Tongue (tissue), 2 donors: ENCODE data around the gene NR2F2. TPM values are rescaled to one million over a fixed set of nuclear protein-coding genes. Genes with fewer than 3 reads are reported as not detected.
"Not testable (repeated sequence)": the region's sequence is repeated elsewhere in the genome, so short reads cannot be mapped to it uniquely, and the experiment has no call there.

Experiments used
- DNase-seq: peaks from one replicate; pipeline ENCODE4 v3.0.0-alpha.2; 2015
- total RNA-seq: library from RNA; depleted of rRNA; stranded (reverse); fragments of >200 nt; gene quantifications from one replicate; pipeline ENCODE4 v1.2.3, GENCODE V29; 2014

NR2F2 gene
- total RNA-seq, 1 donor from 2014 or later: 22.0 TPM

DNA sequence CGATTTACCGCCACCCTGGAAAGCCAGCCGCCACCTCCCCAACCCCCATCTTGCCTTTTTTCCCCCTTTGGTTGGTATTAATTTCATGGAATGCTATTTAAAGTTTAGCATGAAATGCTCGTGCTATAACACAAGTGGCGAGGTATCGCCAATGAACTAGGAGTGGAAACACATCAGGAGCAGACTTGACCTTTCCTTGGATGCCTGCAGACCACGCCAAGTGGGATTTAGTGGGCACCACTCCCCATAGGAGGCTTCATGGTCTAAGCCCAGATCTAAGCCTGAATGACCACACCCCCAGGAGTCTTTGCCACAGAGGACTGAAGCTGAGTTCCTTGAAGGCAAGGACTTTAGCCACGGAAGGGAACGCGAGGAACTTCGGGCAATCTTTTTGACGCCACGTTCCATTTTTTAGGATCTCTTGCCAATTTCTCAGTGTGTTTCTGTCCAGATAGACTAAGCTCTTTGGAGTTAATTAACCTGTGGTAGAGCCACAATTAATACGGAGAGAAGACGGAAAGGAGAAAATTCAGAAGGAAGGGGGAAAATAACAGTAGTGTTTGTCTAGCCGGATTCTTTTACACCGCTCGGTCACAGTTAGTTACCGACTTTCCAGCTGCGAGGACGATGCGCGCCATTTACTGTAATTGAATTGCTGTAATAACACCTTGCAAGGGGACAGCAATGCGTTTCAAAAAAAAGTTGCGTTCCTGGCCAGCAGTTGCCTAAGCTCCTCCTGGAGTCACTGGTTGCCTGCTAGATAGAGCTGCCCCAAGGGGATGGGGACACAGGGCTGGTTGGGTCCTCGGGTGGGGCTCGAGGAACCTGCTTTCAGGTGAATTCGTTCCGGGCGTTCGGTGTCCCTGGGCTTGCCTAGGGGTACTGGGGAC, 37.1 kb downstream of the NR2F2 start:
- peak; percentile 16 for DNase-seq

DNA sequence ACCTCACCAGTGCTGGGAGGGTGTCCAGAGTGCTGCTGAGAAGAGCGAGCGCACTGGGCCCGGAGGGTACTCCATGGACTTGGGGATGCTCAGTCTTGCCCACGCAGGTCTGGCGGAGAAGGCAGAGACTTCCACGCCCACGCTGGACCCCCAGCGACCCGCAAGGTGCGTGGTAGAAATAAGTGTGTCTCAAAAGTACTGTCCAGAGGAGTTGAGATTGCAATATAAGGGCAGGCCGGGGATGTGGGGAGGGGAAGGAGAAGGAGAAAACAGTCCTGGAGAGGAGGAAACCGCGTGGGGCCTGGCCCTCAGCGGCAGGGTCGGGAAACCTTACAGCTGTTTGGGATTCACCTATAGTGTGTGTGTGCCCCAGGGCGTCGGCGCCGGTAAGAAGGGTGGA, 38.9 kb downstream of the NR2F2 start:
- no peak for DNase-seq

DNA sequence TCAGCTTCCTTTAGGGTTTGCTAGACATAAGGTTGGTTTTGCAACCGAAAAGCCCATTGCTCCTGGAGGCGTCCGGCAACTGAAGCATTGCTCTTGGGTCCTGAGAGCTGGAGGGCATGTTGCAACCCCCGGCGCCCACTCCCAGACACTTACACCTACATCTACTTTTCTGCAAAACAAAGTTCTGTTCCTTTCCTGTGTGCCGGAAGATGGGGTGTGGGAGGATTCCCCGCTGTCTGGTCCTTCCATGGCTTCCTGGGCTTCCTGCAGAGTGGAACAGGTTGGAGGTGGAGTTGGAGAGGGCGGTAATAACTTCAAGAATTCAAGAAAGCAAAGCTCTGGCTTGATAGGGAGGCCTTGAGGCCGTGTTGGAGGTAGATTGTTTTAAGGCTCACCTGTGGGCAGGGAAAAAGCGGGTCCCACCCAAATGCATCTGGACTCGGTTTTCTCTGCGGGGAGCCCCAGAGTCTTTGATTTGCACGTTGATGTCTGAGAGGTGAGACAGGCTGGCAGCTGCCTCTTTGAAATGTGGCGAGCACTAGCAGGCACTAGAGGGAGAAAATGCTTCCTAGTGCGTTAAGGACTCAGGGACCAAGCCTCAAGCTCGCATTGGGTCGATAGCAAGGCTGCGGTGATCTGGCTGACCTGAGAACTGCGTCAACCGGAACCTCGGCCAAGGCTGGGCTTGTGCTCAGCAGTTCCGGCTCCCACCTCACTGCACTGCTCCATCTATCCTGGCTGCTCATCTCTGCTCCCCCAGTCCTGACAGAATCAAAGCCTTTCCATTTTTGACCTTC, 39.5 kb downstream of the NR2F2 start:
- DNase-seq: no peak

DNA sequence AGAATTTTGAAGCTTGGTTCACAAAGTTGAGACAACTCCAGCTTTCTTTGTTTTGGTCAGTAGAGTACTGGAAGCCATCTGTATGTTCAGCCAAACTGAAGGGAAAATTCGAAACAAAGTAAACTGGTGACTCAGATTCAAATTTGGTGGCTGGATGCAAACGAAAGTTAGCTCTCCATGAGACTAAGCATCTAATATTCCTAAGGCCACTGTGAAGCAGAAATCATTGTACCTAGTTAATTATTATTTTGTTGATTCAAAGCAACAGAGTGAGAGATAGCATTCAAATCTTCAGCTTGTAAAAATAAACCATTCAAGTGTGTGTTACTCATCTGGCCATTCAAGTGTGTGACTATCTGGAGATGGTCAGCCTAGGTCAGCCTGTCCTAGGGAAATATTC, 42.1 kb downstream of the NR2F2 start:
- no peak for DNase-seq

DNA sequence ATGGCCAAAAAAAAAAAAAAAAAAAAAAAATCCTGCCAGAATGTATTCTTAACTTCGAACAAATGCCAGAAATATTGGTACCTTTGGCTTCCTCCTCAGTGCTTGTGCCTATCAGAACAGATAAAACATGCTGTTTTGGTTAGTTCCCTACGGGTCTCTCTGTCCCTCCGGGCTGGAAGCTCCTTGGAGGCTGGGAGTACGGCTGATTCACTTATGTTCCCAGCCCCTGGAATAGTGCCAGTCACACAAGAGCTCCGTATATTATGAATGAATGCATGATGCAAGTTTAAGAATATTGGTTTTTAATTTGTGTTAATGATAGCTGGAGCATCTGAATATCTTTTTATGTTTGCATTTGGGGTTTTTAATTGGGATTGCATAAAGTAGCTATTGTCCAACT, 44.0 kb downstream of the NR2F2 start:
- DNase-seq: peak; percentile 3

DNA sequence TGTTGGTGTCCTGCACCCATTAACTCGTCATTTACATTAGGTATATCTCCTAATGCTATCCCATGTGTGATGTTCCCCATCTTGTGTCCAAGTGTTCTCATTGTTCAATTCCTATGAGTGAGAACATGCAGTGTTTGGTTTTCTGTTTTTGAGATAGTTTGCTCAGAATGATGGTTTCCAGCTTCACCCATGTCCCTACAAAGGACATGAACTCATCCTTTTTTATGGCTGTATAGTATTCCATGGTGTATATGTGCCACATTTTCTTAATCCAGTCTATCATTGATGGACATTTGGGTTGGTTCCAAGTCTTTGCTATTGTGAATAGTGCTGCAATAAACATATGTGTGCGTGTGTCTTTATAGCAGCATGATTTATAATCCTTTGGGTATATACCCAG, 49.1 kb downstream of the NR2F2 start:
- not testable (repeated sequence) for DNase-seq

DNA sequence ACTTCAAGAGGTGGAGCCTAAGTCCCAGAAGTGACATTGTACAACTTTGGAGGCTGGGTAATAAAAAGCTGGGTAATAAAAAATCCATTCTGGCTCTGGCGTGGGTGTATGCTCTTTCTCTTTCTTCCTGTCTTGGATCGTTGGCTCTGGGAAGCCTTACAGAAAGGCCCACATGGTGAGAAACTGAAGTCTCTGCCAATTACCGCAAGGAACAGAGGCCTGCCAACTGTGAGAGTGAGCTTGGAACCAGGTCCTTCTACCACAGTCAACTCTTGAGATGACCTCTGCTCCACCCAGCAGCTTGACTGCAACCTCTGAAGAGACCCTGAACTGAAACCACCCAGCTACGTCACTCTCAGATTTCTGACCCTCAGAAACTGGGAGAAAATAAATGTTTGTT, 51.0 kb downstream of the NR2F2 start:
- no peak for DNase-seq

DNA sequence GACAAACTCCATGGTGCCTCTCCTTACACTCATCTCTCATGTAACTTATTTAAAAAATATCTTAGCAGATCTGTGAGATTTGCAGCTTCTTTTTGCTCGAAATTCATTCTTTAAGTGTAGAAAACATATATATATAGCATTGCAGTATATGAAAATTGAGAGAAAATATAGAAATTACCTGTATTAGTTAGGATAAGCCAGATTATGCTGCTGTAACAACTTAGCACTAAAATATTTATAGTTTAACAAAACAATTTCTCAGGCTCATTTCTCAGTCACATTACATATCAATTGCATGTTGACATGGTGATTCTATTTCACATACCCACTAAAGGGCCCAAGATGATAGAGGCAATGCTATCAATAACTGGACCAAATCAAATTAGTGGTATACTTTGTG, 54.7 kb downstream of the NR2F2 start:
- no peak for DNase-seq

DNA sequence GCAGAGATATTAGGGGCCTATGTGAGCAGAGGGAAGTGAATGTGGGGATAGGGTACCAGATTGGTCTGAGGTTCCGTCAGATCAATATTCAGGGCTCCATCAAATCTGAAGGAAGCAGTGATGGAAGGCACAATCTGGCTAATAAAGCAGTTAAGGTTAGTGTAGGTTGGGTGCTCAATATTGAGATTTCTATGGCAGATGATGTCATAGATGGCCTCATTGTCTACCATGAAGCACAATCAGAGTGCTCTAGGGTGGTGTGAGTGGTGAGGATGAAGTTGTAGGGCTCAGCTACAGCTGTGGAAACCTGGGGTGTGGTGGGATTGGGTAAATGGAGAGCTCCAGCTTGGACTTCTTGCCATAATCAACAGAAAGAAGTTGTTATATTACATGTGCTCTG, 58.2 kb downstream of the NR2F2 start:
- DNase-seq: no peak
